Neural progenitor cell (in vitro differentiated cells): ENCODE measurements around the gene KLHL3. TPM values are rescaled to one million over a fixed set of nuclear protein-coding genes. Genes with fewer than 3 reads are reported as not detected.

Experiments used
- DNase-seq: peaks from one replicate; pipeline ENCODE4 v3.0.0-alpha.2; 2016; ENCODE audit warnings: low spot score
- H2AFZ ChIP-seq: fragments of 200-600 bp; sonication (generic); replicated peaks from 2 replicates; pipeline ENCODE4 v1.6.1; 2016; ENCODE audit warnings: antibody characterized with exemption
- H3F3A ChIP-seq: fragments of 200-600 bp; sonication (generic); 2 replicates; pipeline ENCODE4 v1.6.1; 2016; ENCODE audit warnings: antibody characterized with exemption, low read depth
- H3K27ac ChIP-seq: fragments of 200-600 bp; sonication (generic); 2 replicates; pipeline ENCODE4 v1.5.1; 2016; ENCODE audit warnings: mild to moderate bottlenecking
- H3K27me3 ChIP-seq: fragments of 200-600 bp; sonication (generic); 2 replicates; pipeline ENCODE4 v1.6.1; 2016; ENCODE audit warnings: mild to moderate bottlenecking, moderate library complexity
- H3K36me3 ChIP-seq: fragments of 200-600 bp; sonication (generic); 2 replicates; pipeline ENCODE4 v1.5.1; 2016
- H3K4me1 ChIP-seq: fragments of 200-600 bp; sonication (generic); 2 replicates; pipeline ENCODE4 v1.6.1; 2016; ENCODE audit warnings: mixed run types
- H3K4me2 ChIP-seq: fragments of 200-600 bp; sonication (generic); 2 replicates; pipeline ENCODE4 v1.6.1; 2016
- H3K4me3 ChIP-seq: fragments of 200-600 bp; sonication (generic); 2 replicates; pipeline ENCODE4 v1.5.1; 2016
- H3K79me2 ChIP-seq: fragments of 200-600 bp; sonication (generic); 2 replicates; pipeline ENCODE4 v1.6.1; 2016; ENCODE audit warnings: low read depth
- H3K9ac ChIP-seq: fragments of 200-600 bp; sonication (generic); 2 replicates; pipeline ENCODE4 v1.6.1; 2016
- H3K9me3 ChIP-seq: fragments of 200-600 bp; sonication (generic); 2 replicates; pipeline ENCODE4 v1.5.1; 2016; ENCODE audit warnings: low read depth
- H4K20me1 ChIP-seq: fragments of 200-600 bp; sonication (generic); 2 replicates; pipeline ENCODE4 v1.6.1; 2016; ENCODE audit warnings: low read depth
- H3K27ac Mint-ChIP-seq: 3 replicates; pipeline ENCODE4 v1.8.0; 2021; ENCODE audit warnings: mixed read lengths
- H3K27me3 Mint-ChIP-seq: 2 replicates; pipeline ENCODE4 v1.8.0; 2022; ENCODE audit warnings: low read depth, mild to moderate bottlenecking, inconsistent platforms, moderate library complexity, mixed read lengths; ENCODE audit not compliant: insufficient read depth
- H3K36me3 Mint-ChIP-seq: 3 replicates; pipeline ENCODE4 v1.8.0; 2021; ENCODE audit warnings: mixed read lengths
- H3K4me1 Mint-ChIP-seq: 3 replicates; pipeline ENCODE4 v1.8.0; 2021; ENCODE audit warnings: mixed read lengths
- H3K4me3 Mint-ChIP-seq: 3 replicates; pipeline ENCODE4 v1.8.0; 2021; ENCODE audit warnings: mild to moderate bottlenecking, moderate library complexity, mixed read lengths
- H3K9me3 Mint-ChIP-seq: 3 replicates; pipeline ENCODE4 v1.8.0; 2020; ENCODE audit warnings: mixed read lengths
- EZH2 ChIP-seq: fragments of 200-600 bp; sonication (generic); IDR thresholded peaks from 2 replicates; pipeline ENCODE4 v1.6.1; 2017; ENCODE audit warnings: antibody characterized with exemption, mild to moderate bottlenecking, moderate library complexity
- EZH2phosphoT487 ChIP-seq: fragments of 200-600 bp; sonication (generic); IDR thresholded peaks from 2 replicates; pipeline ENCODE4 v1.6.1; 2017; ENCODE audit warnings: antibody characterized with exemption
- total RNA-seq: library from RNA; depleted of rRNA; stranded (reverse); fragments of >200 nt; gene quantifications from 2 replicates; pipeline ENCODE4 v1.2.3, GENCODE V29; 2015; ENCODE audit warnings: low replicate concordance
- TF ChIP-seq, protein P1 (sequence below): fragments of 200-600 bp; sonication (generic); IDR thresholded peaks from 2 replicates; pipeline ENCODE4 v1.5.1; 2017; ENCODE audit warnings: antibody characterized with exemption, mild to moderate bottlenecking

KLHL3 gene
- total RNA-seq, 1 donor from 2014 or later = 26.8 TPM

- no peaks in the 10 kb centered on the region for H3K4me1 Mint-ChIP-seq
Observed at GRCh38 chr5:137733006-137733405, 2.9 kb downstream of the KLHL3 start.

DNA sequence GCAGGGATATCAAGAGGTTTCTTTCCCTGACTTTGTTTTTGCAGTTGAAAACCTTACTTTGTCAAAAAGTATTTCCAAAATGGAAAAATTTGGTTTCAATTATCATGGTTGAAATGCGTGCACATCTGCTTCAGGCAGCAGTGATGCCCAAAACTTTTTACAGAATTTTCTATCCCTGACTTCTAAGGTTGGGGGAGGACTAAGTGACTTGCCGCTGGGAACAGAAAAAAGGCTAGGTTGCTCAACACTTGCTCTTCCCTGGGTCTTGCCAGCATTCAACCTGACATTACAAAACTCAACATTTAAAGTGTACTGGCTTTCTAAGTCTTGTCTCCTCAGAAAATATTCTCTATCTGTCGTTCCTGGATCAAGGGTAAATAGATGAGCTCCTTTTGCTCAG is 4.7 kb downstream of the KLHL3 start:
- H3K27me3 ChIP-seq = no peaks in the 10 kb centered on the region
- peaks cover 69% of the 10 kb centered on the region for H3K79me2 ChIP-seq
- H3K4me3 ChIP-seq = no peak overlapping the region
- no peak overlapping the region for H2AFZ ChIP-seq
- Mint-ChIP-seq H3K4me1 (no peaks in the 10 kb centered on the region), H3K4me3 (no peak overlapping the region), H3K27me3 (no peaks in the 10 kb centered on the region), H3K27ac (no peak overlapping the region), H3K36me3 (no peaks in the 10 kb centered on the region), H3K9me3 (no peaks in the 10 kb centered on the region)
- no peaks in the 10 kb centered on the region for H4K20me1 ChIP-seq
- TF ChIP-seq EZH2 (no peak), EZH2phosphoT487 (no peak)
- TF ChIP-seq, protein P1, sequence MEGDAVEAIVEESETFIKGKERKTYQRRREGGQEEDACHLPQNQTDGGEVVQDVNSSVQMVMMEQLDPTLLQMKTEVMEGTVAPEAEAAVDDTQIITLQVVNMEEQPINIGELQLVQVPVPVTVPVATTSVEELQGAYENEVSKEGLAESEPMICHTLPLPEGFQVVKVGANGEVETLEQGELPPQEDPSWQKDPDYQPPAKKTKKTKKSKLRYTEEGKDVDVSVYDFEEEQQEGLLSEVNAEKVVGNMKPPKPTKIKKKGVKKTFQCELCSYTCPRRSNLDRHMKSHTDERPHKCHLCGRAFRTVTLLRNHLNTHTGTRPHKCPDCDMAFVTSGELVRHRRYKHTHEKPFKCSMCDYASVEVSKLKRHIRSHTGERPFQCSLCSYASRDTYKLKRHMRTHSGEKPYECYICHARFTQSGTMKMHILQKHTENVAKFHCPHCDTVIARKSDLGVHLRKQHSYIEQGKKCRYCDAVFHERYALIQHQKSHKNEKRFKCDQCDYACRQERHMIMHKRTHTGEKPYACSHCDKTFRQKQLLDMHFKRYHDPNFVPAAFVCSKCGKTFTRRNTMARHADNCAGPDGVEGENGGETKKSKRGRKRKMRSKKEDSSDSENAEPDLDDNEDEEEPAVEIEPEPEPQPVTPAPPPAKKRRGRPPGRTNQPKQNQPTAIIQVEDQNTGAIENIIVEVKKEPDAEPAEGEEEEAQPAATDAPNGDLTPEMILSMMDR = no peak
- DNase-seq = no peak
- no peaks in the 10 kb centered on the region for H3K9me3 ChIP-seq
- no peak overlapping the region for H3K27ac ChIP-seq
- H3K9ac ChIP-seq = no peak overlapping the region
- H3K36me3 ChIP-seq = no peaks in the 10 kb centered on the region
- no peak overlapping the region for H3K4me2 ChIP-seq
- peaks cover 17% of the 10 kb centered on the region for H3F3A ChIP-seq
- peaks cover 22% of the 10 kb centered on the region for H3K4me1 ChIP-seq

More at GRCh38 chr5:137733006-137733405, 2.9 kb downstream of the KLHL3 start:
- no peaks in the 10 kb centered on the region for H3K36me3 ChIP-seq
- peaks cover 24% of the 10 kb centered on the region for H3K4me1 ChIP-seq
- Mint-ChIP-seq H3K27me3 (no peaks in the 10 kb centered on the region), H3K27ac (no peak overlapping the region), H3K36me3 (no peaks in the 10 kb centered on the region), H3K4me3 (no peak overlapping the region), H3K9me3 (peaks cover 5% of the 10 kb centered on the region)
- H3K27ac ChIP-seq = no peak overlapping the region
- no peak overlapping the region for H3K9ac ChIP-seq
- H4K20me1 ChIP-seq = no peaks in the 10 kb centered on the region
- no peak for TF ChIP-seq EZH2phosphoT487
- no peak overlapping the region for H2AFZ ChIP-seq
- H3K27me3 ChIP-seq = no peaks in the 10 kb centered on the region
- no peaks in the 10 kb centered on the region for H3K9me3 ChIP-seq
- H3F3A ChIP-seq = peaks cover 21% of the 10 kb centered on the region
- no peak overlapping the region for H3K4me2 ChIP-seq
- H3K4me3 ChIP-seq = no peak overlapping the region
- H3K79me2 ChIP-seq = peaks cover 57% of the 10 kb centered on the region
- DNase-seq = peak; percentile 20

GRCh38 chr5:137730336-137730735 is 5.6 kb downstream of the KLHL3 start:
- Histone ChIP-seq H3K79me2 (peaks cover 69% of the 10 kb centered on the region), H3K4me2 (no peak overlapping the region), H3K4me3 (no peak overlapping the region), H3K9me3 (no peaks in the 10 kb centered on the region), H2AFZ (no peak overlapping the region), H3K27me3 (no peaks in the 10 kb centered on the region), H3K4me1 (peaks cover 20% of the 10 kb centered on the region), H3K9ac (no peak overlapping the region), H3K27ac (no peak overlapping the region), H3F3A (peaks cover 9% of the 10 kb centered on the region), H3K36me3 (no peaks in the 10 kb centered on the region), H4K20me1 (no peaks in the 10 kb centered on the region)
- Mint-ChIP-seq H3K27me3 (no peaks in the 10 kb centered on the region), H3K4me1 (no peaks in the 10 kb centered on the region), H3K27ac (no peak overlapping the region), H3K4me3 (no peak overlapping the region), H3K9me3 (no peaks in the 10 kb centered on the region), H3K36me3 (no peaks in the 10 kb centered on the region)
- TF ChIP-seq EZH2 (no peak), EZH2phosphoT487 (no peak)
- TF ChIP-seq, protein P1 = no peak
- DNase-seq = no peak

GRCh38 chr5:137728048-137728447 is 7.8 kb downstream of the KLHL3 start:
- TF ChIP-seq, protein P1 = peak; percentile 25
- no peak for TF ChIP-seq EZH2phosphoT487
- H3K4me2 ChIP-seq = no peak overlapping the region
- no peaks in the 10 kb centered on the region for H3K36me3 ChIP-seq
- H3K36me3 Mint-ChIP-seq = no peaks in the 10 kb centered on the region
- H4K20me1 ChIP-seq = no peaks in the 10 kb centered on the region
- no peaks in the 10 kb centered on the region for H3K27me3 ChIP-seq
- no peak overlapping the region for H3K9ac ChIP-seq
- DNase-seq = no peak
- no peaks in the 10 kb centered on the region for H3K9me3 Mint-ChIP-seq
- no peaks in the 10 kb centered on the region for H3K4me1 Mint-ChIP-seq
- H2AFZ ChIP-seq = no peak overlapping the region
- no peaks in the 10 kb centered on the region for H3K9me3 ChIP-seq
- no peak overlapping the region for H3K27ac ChIP-seq
- H3F3A ChIP-seq = no peaks in the 10 kb centered on the region
- H3K27ac Mint-ChIP-seq = no peak overlapping the region
- H3K4me3 ChIP-seq = no peak overlapping the region
- H3K79me2 ChIP-seq = peaks cover 46% of the 10 kb centered on the region
- no peak overlapping the region for H3K4me3 Mint-ChIP-seq
- no peaks in the 10 kb centered on the region for H3K27me3 Mint-ChIP-seq
- peaks cover 4% of the 10 kb centered on the region for H3K4me1 ChIP-seq
